Measurements from ENCODE around the gene FRMD4A.
A peak's percentile ranks its signal among the peaks of the same experiment; 100 is the strongest.

The FRMD4A gene

DNA sequence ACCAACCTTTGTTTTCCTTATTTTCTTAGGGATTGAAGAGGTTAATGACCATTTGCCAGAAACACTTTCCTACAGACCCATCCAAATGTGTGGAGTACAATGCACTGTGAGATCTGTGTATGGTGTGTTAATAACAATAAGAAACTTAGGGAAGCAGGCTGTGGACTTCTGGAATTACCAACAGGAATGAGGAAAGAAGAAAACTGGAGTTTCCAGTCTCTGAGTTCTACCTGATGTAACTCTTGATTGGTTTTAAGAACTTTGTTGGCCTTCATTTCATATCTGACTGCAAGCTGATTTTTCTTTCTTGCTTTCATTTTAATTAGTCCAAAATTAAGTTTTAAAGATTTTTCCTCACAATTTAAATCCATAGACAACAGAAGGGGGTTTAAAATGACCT, 700.5 kb downstream of the FRMD4A start:
- TF ChIP-seq, protein P1, sequence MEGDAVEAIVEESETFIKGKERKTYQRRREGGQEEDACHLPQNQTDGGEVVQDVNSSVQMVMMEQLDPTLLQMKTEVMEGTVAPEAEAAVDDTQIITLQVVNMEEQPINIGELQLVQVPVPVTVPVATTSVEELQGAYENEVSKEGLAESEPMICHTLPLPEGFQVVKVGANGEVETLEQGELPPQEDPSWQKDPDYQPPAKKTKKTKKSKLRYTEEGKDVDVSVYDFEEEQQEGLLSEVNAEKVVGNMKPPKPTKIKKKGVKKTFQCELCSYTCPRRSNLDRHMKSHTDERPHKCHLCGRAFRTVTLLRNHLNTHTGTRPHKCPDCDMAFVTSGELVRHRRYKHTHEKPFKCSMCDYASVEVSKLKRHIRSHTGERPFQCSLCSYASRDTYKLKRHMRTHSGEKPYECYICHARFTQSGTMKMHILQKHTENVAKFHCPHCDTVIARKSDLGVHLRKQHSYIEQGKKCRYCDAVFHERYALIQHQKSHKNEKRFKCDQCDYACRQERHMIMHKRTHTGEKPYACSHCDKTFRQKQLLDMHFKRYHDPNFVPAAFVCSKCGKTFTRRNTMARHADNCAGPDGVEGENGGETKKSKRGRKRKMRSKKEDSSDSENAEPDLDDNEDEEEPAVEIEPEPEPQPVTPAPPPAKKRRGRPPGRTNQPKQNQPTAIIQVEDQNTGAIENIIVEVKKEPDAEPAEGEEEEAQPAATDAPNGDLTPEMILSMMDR (IDR thresholded peaks at IDR 0.05; ENCODE audit: low read depth, low read length, missing control alignments) = no peak
- in situ Hi-C loops (cut with HindIII; ENCODE audit: low pct_ligation_motif_present, low sequenced_read_pairs) = no loop called here
- DNase-seq = no peak
- no peaks in the 10 kb centered on the region for H3K27me3 ChIP-seq (replicated peaks)
- H3K27ac ChIP-seq = no peak overlapping the region
- peaks cover 6% of the 10 kb centered on the region for H3K36me3 ChIP-seq (replicated peaks)
- no peak overlapping the region for H3K4me3 ChIP-seq (ENCODE audit: low read depth, low read length)

DNA sequence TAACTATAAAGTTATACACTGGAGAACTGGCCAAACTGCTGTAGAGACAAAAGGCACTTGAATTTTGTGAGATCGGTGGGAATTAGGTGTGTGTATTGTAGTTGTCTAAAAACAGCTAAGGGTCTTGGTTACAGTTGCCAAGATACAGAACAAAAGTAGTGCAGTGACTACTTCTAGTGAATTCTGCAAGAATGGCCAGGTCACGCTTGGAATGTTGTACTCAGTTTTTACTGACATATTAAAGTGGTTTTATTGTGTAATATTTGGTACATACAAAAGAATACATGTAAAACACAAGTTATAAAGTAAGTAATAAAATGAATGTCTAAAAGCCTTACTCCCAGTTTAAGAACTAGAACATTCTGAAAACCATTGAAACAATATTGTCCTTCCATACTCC, 701.6 kb downstream of the FRMD4A start:
- Histone ChIP-seq H3K4me3 (ENCODE audit: low read depth, low read length) (no peak overlapping the region), H3K27me3 (replicated peaks) (no peaks in the 10 kb centered on the region), H3K27ac (no peak overlapping the region), H3K36me3 (replicated peaks) (peaks cover 6% of the 10 kb centered on the region)
- TF ChIP-seq, protein P1 (IDR thresholded peaks at IDR 0.05; ENCODE audit: low read depth, low read length, missing control alignments) = no peak
- in situ Hi-C loops (cut with HindIII; ENCODE audit: low pct_ligation_motif_present, low sequenced_read_pairs) = no loop called here
- peak; percentile 42 for DNase-seq

DNA sequence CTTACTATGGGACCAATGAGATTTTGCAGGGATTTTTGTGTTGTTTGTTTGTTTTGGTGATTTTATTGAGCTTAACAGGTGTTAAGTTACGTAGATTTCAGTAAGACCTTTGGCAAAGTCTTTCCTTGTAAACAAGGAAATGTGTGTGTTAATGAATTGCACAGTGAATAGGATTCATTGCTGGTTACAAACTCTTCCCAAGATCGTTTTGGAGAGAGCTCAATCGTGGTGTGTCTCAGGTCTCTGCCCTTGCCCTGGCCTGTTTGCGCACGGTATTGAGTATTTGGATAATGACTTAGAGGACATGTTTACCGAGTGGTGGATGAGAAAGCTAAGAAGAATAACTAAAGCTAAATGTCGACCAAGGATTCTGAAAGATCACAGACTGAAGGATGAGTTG, 702.1 kb downstream of the FRMD4A start:
- H3K36me3 ChIP-seq (replicated peaks) = peaks cover 6% of the 10 kb centered on the region
- in situ Hi-C loops (cut with HindIII; ENCODE audit: low pct_ligation_motif_present, low sequenced_read_pairs) = no loop called here
- H3K4me3 ChIP-seq (ENCODE audit: low read depth, low read length) = no peak overlapping the region
- DNase-seq = no peak
- H3K27me3 ChIP-seq (replicated peaks) = no peaks in the 10 kb centered on the region
- no peak overlapping the region for H3K27ac ChIP-seq
- TF ChIP-seq, protein P1 (IDR thresholded peaks at IDR 0.05; ENCODE audit: low read depth, low read length, missing control alignments) = no peak

DNA sequence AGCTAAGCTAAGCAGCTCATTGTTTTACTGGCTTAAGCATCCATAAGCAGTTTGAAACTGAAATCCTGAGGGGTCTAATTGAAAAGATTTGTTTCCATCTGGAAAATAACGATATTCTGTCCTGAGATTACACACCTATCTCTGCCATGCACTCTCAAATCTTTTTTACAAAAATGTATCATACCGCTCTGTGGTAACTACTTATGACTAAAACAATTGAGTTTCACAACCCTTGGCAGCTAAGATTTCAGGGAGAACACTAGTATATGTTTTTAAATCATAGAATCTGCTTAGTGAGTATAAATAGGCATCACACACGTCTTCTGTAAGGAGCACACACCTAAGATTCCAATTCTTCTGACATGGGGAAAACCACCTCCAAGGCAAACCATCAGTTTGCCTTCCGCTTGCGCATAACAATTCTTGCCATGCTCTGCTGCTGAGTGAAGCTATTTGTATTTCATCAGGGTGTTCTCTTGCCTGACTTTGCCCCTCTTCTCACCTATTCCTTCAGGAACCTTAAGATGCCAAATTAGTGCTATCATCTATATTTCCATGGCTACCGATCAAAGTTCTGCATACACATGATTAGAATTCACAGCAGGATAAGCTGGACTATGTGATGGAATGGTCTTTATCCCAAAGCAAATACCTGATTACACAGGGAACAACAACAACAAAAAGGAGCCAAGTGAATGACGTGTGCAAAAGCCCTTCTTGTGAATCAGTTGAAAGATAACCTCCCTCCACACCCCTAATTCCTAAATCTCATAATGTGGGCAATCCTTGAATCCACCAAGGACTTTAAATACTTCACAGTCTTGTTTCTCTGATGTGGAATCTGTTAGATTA, 703.0 kb downstream of the FRMD4A start:
- no peak overlapping the region for H3K27ac ChIP-seq
- TF ChIP-seq, protein P1 (IDR thresholded peaks at IDR 0.05; ENCODE audit: low read depth, low read length, missing control alignments) = no peak
- no peak overlapping the region for H3K4me3 ChIP-seq (ENCODE audit: low read depth, low read length)
- H3K27me3 ChIP-seq (replicated peaks) = no peaks in the 10 kb centered on the region
- no peak for DNase-seq
- peaks cover 6% of the 10 kb centered on the region for H3K36me3 ChIP-seq (replicated peaks)
- in situ Hi-C loops (cut with HindIII; ENCODE audit: low pct_ligation_motif_present, low sequenced_read_pairs) = no loop called here

DNA sequence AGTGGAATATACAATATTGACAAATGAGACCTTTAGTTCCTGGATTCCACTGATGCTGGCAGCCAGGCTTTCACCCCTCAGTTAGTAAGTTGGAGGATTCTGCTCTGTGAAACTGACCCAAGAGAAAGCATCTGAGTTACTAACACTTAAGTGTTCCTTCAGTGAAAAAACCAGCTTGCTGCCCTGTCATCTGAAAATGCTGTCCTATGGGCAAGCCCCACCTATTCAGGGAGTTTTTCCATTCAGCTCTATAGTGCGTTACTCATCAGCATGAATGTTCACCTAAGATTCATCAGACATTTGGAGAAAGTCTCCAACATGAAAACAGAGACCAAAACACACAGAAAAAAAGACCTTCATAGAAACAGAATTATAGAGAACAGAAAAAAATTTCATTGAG, 706.1 kb downstream of the FRMD4A start:
- in situ Hi-C loops (cut with HindIII; ENCODE audit: low pct_ligation_motif_present, low sequenced_read_pairs) = no loop called here
- H3K27me3 ChIP-seq (replicated peaks) = no peaks in the 10 kb centered on the region
- no peak overlapping the region for H3K27ac ChIP-seq
- no peaks in the 10 kb centered on the region for H3K36me3 ChIP-seq (replicated peaks)
- no peak overlapping the region for H3K4me3 ChIP-seq (ENCODE audit: low read depth, low read length)
- TF ChIP-seq, protein P1 (IDR thresholded peaks at IDR 0.05; ENCODE audit: low read depth, low read length, missing control alignments) = no peak
- DNase-seq = no peak

DNA sequence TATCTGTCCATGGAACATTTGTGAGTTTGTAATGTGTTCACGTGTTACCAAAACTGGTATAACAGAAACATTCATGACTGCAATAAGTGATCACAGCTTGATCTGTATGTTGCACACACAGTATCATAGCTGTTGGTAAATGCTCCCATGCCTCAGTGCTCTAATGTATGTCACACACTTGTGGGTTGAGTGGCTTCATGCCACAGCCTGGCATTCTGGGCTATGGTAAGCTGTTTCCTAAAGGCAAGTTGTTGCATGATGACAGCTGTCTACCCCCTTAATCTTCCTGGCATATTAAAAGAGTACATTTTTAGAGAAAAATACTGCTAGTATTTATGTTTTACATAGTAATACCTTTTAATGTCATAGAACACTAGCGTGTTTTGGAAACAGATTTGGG, 708.8 kb downstream of the FRMD4A start:
- in situ Hi-C loops (cut with HindIII; ENCODE audit: low pct_ligation_motif_present, low sequenced_read_pairs) = no loop called here
- no peak overlapping the region for H3K27ac ChIP-seq
- no peak for DNase-seq
- H3K4me3 ChIP-seq (ENCODE audit: low read depth, low read length) = no peak overlapping the region
- TF ChIP-seq, protein P1 (IDR thresholded peaks at IDR 0.05; ENCODE audit: low read depth, low read length, missing control alignments) = no peak
- H3K27me3 ChIP-seq (replicated peaks) = no peaks in the 10 kb centered on the region
- peaks cover 3% of the 10 kb centered on the region for H3K36me3 ChIP-seq (replicated peaks)

Measured in brain microvascular endothelial cell (primary cell).